ENCODE data around the gene RAP1B.
"Not testable (repeated sequence)": the region's sequence is repeated elsewhere in the genome, so short reads cannot be mapped to it uniquely, and the experiment has no call there.

RAP1B gene

GRCh38 chr12:68633614-68634558 is 23.2 kb downstream of the RAP1B start:
- DNase-seq (ENCODE audit: low read depth) = no peak

- no peak for DNase-seq (ENCODE audit: low read depth)
Observed at GRCh38 chr12:68636268-68636667, 25.6 kb downstream of the RAP1B start.

- DNase-seq (ENCODE audit: low read depth) = not testable (repeated sequence)
Observed at GRCh38 chr12:68637439-68637838, 26.7 kb downstream of the RAP1B start.

GRCh38 chr12:68638171-68638570 is 27.5 kb downstream of the RAP1B start:
- no peak for DNase-seq (ENCODE audit: low read depth)

- DNase-seq (ENCODE audit: low read depth) = no peak
Observed at GRCh38 chr12:68638721-68639395, 28.2 kb downstream of the RAP1B start.

- no peak for DNase-seq (ENCODE audit: low read depth)
Observed at GRCh38 chr12:68639396-68639767, 28.7 kb downstream of the RAP1B start.

- no peak for DNase-seq (ENCODE audit: low read depth)
Observed at GRCh38 chr12:68641138-68641537, 30.4 kb downstream of the RAP1B start.

- DNase-seq (ENCODE audit: low read depth) = no peak
Observed at GRCh38 chr12:68646484-68646883, 35.8 kb downstream of the RAP1B start.

GRCh38 chr12:68647507-68647906 is 36.8 kb downstream of the RAP1B start:
- no peak for DNase-seq (ENCODE audit: low read depth)

- no peak for DNase-seq (ENCODE audit: low read depth)
Observed at GRCh38 chr12:68648179-68648578, 37.5 kb downstream of the RAP1B start.

- no peak for DNase-seq (ENCODE audit: low read depth)
Observed at GRCh38 chr12:68665016-68665569, 54.4 kb downstream of the RAP1B start.

GRCh38 chr12:68667291-68667690 is 56.6 kb downstream of the RAP1B start:
- DNase-seq (ENCODE audit: low read depth) = no peak

- no peak for DNase-seq (ENCODE audit: low read depth)
Observed at GRCh38 chr12:68667896-68668295, 57.2 kb downstream of the RAP1B start.

GRCh38 chr12:68671179-68671578 is 60.5 kb downstream of the RAP1B start:
- DNase-seq (ENCODE audit: low read depth) = no peak

- DNase-seq (ENCODE audit: low read depth) = no peak
Observed at GRCh38 chr12:68673788-68674187, 63.1 kb downstream of the RAP1B start.

- DNase-seq (ENCODE audit: low read depth) = no peak
Observed at GRCh38 chr12:68674376-68674775, 63.7 kb downstream of the RAP1B start.

- peak; percentile 38 for DNase-seq (ENCODE audit: low read depth)
Observed at GRCh38 chr12:68675101-68675842, 64.6 kb downstream of the RAP1B start.

- DNase-seq (ENCODE audit: low read depth) = not testable (repeated sequence)
Observed at GRCh38 chr12:68676854-68677253, 66.2 kb downstream of the RAP1B start.

GRCh38 chr12:68686262-68686594 is 75.5 kb downstream of the RAP1B start:
- DNase-seq (ENCODE audit: low read depth) = no peak

- DNase-seq (ENCODE audit: low read depth) = peak; percentile 97
Observed at GRCh38 chr12:68686595-68687521, 76.2 kb downstream of the RAP1B start, which contains the start of gene NUP107. Gene NUP107 (plus strand): TSS chr12:68686978. CDS start chr12:68687066, 88 bp downstream.

GRCh38 chr12:68695454-68695853 is 84.8 kb downstream of the RAP1B start:
- no peak for DNase-seq (ENCODE audit: low read depth)

Measured in stimulated activated CD8-positive, alpha-beta memory T cell treated with anti-CD3 and anti-CD28 coated beads, Interleukin-15, amount 100 ng/mL, for 1 hour (primary cell).